HL-60/S4 treated with retinoic acid at 250 ng/mL for 4 days and 3 days (cell line): ENCODE measurements around the gene PAX5.

Experiments used
- in situ Hi-C: fragments of 300-500 bp; cut with MboI; formaldehyde crosslinking; loops from 2 replicates; pipeline ENCODE4 v1.7.0; 2022; ENCODE audit warnings: low sequenced_read_pairs

Gene PAX5

DNA sequence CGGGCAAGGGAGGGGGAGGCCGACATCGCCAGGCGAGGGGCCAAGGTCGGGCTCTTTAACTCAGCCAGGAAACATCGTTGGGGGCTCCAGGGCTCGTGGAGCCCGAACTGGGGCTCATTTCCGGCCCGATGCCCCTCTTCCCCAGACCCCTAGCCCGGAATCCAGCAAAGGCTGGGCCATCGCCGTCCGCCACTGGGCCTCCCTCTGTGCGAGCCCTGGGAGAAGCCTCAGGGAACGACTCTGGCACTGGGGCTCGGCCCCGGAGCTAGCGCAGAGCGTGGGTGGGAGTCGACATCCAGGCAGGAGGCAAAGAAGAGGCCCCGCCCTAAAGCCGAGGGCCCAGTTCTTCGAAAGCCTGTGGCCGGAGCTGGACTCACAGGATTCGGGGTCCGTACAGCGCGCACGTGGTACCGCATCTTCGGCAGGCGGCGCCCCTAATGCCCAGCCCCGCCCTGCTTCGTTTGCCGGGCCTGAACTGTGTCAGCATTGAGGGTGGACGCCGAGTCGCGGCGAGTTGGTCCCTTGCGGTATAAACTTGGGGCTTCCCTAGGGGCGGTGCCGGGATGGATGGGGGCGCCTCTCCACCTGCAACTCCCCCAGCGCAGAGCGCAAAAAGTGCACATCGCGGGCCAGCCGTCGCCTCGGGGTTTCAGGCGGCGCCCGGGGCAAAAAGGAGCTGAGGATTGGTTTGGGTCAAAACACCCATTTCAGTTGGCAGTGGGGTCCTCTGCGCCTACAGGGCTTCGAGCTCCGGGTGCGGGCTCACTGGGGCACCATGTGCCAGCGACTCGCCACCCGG lies 3.6 kb upstream of the PAX5 start:
- in situ Hi-C loops = no loop called here

DNA sequence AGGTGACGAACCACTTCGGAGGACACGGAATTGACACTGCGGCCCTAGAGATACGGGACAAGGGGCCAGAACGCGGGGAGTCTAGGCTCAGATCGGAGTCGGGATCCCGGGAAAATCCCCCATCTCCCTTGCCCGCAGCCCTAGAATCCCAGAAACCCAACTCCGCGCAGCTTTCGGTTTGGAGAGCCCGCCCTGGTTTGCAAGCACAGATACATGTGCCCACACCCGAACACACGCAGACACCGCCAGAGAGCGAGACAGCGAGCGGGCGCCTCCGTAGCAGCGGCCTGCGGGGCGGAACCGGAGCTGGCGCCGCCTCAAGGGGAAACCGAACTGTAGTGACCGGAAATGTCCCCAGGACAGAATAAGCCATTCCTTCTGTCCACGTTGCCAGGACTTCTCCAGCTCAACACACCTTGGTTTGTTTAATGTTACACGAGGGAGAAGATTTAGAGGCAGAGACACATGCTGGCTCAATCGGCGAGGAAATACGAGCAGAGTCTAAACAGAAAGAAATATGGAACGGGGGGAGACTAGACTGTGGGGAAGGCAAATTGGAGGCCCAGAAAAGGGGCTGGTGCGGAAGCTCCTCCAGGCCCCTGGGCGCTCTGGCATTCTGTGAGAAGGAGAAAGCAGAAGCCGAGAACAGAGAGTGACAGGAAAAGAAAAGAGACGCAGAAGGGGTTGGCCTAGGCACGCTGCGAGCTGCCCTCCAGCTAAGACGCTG lies 2.9 kb upstream of the PAX5 start:
- in situ Hi-C loops = no loop called here

DNA sequence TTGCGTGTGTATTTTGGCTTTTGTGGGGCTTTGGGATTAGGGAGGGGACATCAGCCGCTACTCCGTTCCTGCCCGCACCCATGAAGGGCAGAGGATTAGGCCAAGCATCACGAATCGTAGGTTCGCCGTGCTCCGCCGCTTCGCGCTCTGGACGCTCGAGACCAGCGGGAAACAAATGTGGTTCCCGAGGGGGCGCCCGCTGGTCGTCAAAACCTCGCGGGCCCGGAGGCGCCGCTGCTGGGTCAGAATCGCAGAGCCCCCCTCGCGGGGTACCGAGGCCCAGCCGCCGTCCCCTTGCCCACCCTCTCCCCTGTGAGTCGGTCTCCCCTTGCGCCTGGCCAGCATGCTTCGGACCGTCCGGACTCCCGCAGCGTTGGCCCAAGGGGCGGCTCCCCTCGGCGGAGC lies 2.3 kb upstream of the PAX5 start:
- in situ Hi-C loops = no loop called here

DNA sequence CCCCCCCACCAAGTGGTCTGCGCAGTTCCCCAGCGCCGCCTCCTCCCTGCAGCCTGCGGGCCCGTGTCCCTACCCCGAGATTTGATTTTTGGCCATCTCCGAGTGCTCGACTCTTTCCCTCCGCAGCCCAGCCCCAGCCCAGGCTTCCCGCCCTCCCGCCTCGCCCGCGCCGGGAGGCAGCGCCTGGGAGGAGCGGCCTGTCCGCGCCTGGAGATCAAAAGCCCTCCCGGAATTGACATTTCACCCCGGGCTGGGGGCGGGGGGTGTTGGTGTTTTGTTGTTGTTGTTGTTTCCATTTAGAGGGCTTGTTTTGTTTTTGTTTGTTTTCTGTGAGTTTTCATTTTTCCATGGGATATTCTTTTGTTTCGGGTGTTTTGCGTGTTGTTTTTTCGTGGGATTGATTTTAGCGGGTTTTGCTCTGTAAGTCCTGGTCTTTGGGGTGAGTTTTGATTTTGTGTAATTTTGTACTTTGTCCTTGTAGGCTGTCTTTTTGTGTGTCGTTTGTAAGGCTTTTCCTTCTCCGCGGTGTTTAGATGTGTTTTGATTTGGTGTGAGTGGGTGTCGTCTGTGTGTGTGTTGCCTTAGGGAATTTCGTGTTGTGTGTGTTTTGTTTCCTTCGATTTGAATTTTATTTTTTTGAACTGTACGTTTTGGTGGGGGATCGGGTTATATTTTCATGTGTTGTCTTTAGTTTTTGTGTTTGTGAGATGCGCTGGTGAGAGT lies 1.7 kb upstream of the PAX5 start:
- in situ Hi-C loops = no loop called here

DNA sequence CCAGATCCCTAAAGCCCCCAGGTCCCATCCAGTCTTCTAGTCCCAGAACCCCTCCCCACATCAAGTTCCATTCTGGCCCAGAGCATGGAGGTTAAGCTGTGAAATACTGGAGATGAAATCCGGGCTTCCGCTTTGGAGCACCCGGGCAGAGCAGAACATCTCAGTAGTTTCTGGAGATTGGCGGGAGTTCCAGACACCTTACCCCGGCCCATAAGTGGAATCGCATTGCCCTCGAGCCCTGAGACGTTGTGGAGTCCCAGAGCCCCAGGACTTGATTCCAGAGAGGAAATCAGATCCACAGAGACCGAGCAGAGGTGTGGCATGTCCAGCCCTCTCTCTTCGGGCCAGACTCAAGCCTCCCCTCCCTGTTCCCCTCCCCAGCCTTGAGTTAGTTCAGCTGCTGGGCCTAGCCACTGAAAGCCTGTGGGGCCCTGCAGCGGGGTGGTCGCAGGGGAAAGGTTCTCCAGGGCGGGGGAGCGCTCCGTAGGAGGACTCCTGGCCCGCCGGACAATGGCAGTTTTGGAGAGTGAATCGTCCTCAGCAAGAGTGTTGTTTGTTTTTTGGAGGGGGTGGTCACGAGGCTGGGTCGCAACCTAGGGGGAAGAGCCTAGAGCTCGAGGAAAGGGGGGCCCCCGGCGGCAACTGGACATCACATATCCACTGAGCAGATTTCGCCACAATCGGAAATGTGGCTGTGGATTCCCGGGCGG lies 1.0 kb upstream of the PAX5 start:
- in situ Hi-C loops = no loop called here

DNA sequence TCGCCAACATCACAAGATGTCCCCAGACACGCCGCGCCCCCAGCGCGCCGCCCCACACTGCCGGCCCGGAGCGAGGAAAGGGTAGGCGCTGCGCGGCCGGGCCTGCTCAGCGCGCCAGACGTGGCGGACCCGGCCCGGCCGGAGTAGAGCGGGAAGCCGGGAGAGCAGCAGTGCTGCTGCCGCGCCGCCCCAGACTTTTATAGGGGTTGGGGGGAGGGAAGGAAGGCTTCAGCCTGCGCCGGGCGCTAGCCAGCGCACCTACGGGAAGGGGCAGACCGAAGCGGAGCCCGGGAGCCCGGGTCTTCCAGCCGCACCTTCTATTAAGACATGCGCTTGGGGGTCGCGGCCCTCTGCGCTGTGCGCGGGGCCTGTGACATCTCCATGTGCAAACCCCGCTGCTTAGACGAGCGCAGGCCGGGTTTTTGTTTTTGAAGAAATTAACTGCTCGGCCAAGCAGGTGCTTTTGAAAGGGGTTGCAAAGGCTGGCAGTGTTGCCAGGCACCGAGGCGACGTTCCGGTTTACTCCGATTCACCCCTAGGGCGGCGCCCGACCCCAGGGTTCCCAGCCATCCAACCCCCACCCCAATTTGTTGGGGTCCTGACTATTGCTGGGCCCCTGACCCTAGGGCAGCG lies 353 bp upstream of the PAX5 start:
- in situ Hi-C loops = no loop called here

DNA sequence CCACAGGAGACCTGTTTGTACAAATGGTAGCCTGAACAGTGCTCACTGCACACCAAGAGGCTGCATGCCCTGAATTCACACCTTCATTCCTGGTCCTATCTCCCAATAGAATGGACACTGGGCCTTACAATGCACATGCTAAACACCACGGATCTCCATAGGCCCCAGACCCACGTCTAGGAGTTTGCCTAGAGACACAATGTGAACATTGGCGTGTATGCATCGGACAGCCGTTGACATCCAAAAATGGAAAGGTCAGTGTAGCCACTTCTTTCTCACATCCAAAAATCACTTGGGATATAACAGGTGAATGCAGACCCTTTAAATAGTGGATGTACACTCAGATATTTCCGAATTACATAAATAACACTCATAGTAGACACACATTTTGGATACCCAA lies 927 bp downstream of the PAX5 start:
- in situ Hi-C loops = no loop called here

DNA sequence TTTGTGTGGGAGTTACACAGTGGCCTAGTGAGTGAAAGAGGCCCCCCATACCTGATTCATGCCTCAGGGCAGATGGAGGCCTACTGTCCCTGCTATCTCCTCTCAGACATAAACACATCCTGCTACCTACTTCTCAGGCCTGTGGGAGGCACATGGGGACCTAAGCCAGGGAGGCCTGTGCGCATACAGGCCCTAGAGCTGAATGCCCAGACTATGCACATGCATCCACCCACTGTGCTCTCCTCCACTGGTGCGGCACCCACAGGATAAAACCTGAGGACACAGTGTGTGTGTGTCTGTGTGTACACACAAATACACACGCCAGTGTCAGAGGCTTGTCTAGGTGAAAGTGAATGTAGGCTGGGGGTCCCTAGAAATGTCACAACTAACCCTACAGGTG lies 1.4 kb downstream of the PAX5 start:
- in situ Hi-C loops = no loop called here

DNA sequence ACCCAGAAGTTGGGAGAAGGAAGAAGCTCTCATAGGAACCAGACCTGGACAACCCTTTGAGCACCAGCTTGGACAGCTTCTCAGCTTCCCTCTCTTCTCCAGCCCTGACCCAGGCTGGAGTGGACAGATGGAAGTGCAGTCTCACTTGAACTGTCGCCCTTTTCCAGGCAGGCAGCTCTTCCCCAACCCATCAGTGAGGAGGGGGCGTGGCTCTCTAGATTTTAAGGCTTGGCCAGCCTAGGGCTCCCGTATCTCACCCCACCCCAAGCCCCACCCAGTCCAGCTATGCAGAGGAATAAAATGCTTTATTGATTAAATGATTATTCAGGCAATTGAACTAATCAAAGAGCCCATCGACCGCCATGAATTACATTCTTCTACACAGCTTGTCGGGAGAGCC lies 2.2 kb downstream of the PAX5 start:
- in situ Hi-C loops = no loop called here

DNA sequence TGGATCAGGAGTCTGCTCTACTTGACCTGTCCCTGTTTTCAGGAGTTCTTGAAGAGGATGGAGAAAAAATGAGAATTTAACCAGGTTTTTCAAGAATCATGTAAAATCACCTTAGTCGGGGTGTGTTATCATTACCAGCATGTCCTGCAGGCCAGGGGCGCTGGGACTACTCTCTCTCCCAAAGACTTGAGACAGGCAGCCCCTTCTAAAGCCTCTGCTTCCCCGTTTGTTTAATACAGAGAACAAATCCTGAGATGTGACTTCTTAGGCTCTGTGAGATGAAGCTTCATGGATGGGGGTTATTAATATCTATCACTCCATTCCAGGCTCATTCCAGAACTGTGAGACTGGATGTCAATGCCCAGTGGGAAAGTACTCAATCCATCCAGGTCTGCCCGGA lies 3.0 kb downstream of the PAX5 start:
- in situ Hi-C loops = no loop called here

DNA sequence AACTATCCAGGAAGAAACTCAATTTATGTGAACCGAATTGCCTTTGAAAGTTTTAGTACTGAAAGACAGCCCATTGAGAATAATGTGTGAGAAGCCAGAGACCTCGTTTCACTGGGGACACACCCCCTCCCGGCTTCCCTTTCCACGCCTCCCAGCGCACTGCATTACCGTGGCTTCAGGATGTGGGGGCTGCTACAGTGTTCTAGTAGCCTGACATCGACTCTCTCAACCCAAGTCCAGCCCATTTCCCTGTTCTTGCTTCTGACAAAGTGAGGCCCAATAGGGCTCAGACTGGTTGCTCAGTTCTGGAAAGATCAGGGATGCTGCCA lies 3.5 kb downstream of the PAX5 start:
- in situ Hi-C loops = no loop called here

DNA sequence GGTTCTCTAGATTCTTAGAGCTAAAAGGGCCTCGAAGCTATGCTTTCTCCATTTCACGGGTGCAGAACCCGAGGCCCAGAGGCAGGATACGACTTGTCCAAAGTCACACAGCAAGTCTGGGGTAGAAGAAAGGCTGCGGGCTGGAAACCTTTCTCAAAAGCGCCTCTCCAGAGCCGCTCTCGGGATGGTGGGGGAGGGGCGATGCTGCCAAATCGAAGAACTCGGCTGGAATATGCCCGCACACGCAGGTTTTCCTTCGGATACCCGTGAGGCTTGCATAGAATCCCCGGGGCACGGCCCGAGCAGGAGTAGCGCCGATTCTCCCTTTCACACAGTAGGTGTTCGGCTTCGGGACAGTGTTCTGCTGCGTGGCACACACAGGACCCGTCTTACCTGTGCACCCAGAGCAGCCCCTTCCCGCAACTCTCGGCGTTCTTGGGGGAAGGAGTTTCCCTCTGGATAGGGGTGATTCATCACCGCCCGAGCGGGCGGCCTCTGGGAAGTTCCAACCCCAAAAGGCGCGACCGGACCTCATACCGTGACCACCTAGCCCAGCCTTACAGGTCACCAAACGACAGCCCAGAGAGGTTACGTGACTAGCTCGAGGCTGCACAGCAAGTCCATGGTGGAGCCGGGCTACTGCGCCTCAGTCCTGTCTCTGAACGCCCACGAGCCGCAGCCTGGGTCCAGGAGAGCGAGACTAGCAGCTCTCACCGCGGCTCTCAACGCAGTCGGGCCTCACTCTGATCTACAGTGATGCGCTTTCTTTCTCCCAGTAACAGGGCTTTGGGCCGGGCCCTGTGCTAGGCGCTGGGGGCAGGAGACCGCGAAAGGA lies 4.1 kb downstream of the PAX5 start:
- in situ Hi-C loops = no loop called here

DNA sequence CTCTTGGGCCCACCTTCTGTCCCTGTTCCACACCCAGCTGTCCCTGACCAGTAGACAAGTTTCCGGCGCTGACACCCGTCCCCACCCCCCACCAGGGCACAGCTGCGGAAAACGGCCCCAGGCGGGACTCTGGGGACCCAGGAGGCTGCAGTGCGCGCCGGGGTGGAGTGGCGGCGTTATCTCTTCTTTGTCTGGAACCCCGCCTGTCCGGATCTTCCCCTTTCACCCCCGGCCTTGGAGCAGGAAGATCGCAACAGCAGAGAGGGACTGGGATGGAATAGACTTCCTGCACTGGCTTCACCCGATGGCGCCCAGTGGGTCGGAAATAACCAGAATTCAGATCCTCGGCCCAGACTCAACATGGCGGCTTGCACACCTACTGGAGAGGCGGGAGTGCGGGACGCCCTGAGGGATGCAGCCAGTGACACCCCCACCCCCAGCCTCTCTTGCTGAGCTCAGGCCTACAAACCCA lies 4.7 kb downstream of the PAX5 start:
- in situ Hi-C loops = no loop called here

DNA sequence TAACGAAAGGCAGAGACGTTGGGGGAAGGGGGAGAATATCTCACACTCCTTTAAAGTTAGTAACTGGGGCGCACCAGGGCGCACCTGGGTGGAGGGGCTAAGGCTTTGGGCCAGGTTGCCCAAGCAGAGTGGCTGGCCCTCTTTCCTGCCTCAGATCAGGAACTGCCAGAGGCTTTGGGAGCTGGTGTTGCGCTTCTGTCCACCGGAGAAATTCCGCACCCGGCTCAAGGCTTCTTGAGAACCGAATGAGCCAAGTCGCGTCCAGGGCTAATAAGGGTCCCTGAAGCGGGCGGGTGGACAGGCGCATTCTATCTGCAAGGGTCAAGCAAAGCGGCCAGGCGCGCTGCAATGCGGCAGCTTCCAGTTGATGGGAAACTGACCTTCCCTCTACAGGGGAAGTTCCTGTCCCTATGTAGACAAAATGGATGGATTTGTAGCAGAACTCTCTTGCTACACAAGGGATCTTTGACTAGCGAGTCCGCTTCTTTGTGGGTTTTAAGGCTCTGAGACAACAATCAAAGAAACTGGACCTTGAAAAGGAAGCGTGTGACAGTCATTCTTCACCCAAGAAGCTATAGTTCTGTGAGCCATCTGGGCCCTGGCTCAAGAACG lies 5.5 kb downstream of the PAX5 start:
- in situ Hi-C loops = no loop called here

DNA sequence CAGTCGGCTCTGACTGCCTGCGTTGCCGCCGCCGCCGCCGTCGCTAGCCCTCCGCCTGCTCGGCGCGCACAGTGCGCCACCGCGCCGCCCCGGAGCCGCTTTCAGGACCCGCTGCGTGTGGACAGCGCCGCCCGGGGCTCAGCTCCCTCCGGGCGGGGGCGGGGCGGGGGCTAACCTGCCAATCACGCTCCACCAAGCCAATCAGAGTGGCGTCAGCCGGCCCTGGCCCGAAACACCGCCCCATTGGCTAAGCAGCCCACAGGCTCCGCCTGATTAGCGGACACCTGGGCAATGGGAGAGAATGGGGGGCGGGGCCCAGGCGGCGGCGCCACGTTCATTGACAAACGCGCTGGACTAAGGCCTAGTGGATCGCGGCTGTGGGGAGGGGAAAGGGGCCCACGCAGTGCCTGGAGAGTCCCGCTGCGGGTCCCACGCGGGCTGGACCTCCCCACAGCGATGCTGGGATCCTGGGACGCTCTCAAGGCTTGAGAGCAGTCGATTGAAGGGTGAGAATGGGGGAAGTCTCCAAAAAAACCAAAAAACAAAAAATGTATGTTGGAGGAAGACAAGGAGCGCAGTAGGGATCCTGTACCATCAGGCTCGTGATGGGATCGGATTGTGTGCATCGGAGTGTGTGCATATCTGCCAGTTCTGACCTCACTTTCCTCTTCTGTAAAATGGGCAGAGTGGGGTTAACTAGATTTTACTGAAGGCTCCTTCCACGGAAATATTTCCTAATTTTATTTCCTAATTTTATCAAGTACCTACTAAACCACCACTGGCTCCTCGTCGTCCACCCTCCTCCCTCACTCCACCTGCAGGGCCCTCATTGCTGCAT lies 6.3 kb downstream of the PAX5 start:
- in situ Hi-C loops = no loop called here

DNA sequence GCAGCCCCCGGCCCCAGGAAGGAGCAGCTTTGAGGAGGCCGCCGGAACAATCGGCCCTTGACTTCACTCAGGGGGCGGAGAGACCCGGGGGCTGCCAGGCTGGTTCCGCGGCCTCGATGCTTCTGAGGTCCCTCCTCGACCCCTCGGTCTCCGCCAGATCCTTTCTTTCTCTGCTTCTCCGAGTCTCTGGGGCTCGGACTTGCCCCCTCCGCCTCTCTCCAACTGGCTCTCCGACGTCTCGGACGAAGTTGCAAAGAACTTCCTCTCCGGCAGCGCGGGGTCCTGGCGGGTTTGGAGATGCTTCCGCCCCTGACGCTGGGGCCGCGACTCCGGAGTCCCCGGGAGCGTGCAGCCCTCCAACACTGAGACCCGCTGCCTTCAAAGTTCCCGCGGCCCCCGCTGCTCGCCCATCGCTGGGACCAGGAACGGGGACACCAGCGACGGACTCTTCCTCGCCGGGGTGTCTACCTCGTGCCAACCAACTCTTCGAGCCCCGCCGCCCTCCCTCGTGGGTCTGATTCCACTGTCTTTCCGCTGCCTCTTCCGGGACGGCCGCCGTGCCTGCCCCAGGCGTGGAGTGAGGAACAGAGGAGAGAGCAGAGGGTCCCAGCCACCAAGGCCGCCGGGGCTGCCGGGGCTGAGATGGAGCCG lies 7.0 kb downstream of the PAX5 start:
- in situ Hi-C loops = no loop called here

DNA sequence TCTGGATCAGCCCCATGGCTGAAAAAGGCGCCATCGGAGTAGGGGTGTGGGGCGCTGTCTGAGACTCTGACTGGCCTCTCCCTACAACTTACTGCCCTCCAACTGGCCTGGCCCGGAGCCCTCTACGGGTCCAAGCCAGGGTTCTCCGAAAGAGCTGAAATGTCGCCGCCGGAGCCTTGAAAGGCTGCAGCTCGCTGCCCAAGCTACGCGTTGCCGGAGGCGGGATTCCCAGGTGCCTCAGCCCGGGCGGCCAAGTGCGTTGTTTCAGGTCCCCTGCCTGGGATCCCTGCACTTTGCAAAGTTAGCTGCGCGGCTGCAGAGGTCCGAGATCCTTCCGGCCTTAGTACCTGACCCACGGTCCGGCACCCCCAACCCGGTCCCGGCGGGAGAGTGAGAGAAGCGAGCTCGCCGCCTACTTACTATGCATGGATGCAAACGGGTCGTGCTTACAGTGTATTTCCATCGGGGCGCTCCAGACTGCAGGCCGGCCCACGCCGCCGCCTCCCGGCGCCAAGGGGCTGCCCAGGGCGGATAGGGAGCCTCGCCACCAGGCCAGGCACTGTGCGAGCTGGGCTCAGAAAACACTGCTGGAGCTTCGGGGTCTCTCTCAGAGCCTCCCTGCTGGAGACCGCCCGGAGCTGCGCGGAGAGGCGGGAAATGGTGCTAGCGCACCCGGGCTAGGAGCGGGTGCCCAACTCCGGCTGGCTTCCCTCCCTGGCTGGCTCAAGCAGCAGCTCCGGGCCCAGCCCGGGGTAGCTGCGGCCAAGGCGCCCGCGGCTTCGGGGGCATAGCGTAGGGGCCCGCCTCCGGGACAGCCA lies 7.7 kb downstream of the PAX5 start:
- in situ Hi-C loops = no loop called here

DNA sequence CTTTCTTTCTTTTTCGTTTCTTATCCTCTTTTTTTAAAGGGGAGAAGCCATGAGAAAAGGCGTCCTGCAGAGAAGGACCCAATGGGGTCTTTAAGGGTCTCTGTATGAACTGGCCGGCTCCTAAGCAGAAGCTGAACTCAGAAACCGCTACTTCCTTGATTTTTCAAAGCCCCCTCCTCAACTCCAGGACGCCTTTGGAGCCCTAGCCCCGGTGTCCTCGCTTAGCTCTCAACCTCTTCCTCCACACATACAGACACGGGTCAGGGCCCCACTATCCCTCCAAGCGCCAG lies 8.3 kb downstream of the PAX5 start:
- in situ Hi-C loops = no loop called here
